ENCODE measurements around the gene FCHSD2. TPM values are rescaled to one million over a fixed set of nuclear protein-coding genes. Genes with fewer than 3 reads are reported as not detected.

Gene FCHSD2
- total and polyA plus RNA-seq, 2 of the 8 experiments (the other 6 are each of a cell fraction or from before 2014, with no cell fraction given), result 4.1 to 7.8 TPM

DNA sequence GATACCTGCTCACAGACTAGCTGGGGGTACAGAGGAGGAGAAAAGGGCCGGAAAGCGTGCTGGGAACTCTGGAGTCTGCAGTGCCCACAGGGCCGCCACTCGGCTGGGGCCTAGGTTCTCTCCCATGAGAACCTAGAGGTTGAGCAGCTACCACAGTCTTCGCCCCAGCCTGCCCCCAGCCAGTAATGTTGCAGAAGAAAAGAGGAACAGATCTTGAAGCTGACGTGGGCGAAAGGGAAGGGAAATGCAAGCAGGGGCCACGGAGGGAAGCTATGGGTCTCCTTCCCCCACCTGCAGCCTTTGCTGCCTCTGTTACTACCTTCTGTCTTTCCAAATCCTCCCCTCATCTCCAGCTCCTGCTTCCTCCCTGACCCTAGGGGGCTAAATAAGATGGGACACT, 47.2 kb upstream of the FCHSD2 start (continued):
- no peak for TF ChIP-seq POLR2AphosphoS5 (IDR thresholded peaks at IDR 0.05; ENCODE audit: low read depth, low read length)
- TF ChIP-seq ZNF274 (IDR thresholded peaks at IDR 0.05; ENCODE audit: borderline replicate concordance, extremely low read depth, low read length), result no peak
- TF ChIP-seq SRF (IDR thresholded peaks at IDR 0.05; ENCODE audit: low read depth, low read length), result no peak
